ENCODE measurements around the gene RTL1.

GRCh38 chr14:100901391-100902183, 1.9 kb downstream of the RTL1 start:
- TF ChIP-seq CTCF (IDR thresholded peaks at IDR 0.05; ENCODE audit: low read depth, low read length, poor library complexity, severe bottlenecking) (no peak), EZH2phosphoT487 (IDR thresholded peaks at IDR 0.05; ENCODE audit: borderline replicate concordance, low read length) (no peak)

Data from DOHH2 (cell line).